HepG2 (cell line): Measurements from ENCODE around the gene CNTNAP1. TPM values are rescaled to one million over a fixed set of nuclear protein-coding genes. Genes with fewer than 3 reads are reported as not detected.
A peak's percentile ranks its signal among the peaks of the same experiment; 100 is the strongest.

Source experiments
- AHDC1 ChIP-seq: sonication (generic); formaldehyde crosslinking; IDR thresholded peaks from 2 replicates; pipeline ENCODE4 v1.5.1; 2020; ENCODE audit warnings: mild to moderate bottlenecking, missing genetic modification reagents, borderline replicate concordance
- ARNT2 ChIP-seq: sonication (generic); formaldehyde crosslinking; IDR thresholded peaks from 2 replicates; pipeline ENCODE4 v1.8.0; 2022; ENCODE audit warnings: mild to moderate bottlenecking, low read depth, missing genetic modification reagents, moderate library complexity
- CCDC6 ChIP-seq: sonication (generic); formaldehyde crosslinking; IDR thresholded peaks from 2 replicates; pipeline ENCODE4 v1.8.1; 2022; ENCODE audit warnings: mild to moderate bottlenecking, missing genetic modification reagents, moderate library complexity
- DNMT1 ChIP-seq: sonication (generic); formaldehyde crosslinking; IDR thresholded peaks from 2 replicates; pipeline ENCODE4 v1.5.1; 2020; ENCODE audit warnings: mild to moderate bottlenecking, missing genetic modification reagents
- MTA3 ChIP-seq: sonication (generic); formaldehyde crosslinking; IDR thresholded peaks from 2 replicates; pipeline ENCODE4 v1.4.0; 2020; ENCODE audit warnings: missing genetic modification reagents
- PATZ1 ChIP-seq: sonication (generic); formaldehyde crosslinking; IDR thresholded peaks from 2 replicates; pipeline ENCODE4 v1.4.0; 2020; ENCODE audit warnings: missing genetic modification reagents
- SIN3B ChIP-seq: fragments of 150-350 bp; IDR thresholded peaks from 2 replicates; pipeline ENCODE4 v1.6.1; 2014; ENCODE audit warnings: low read length
- TCF12 ChIP-seq, 2 experiments: fragments of 450-650 bp in 1 of 2; sonication (generic) in 1 of 2; formaldehyde crosslinking in 1 of 2; IDR thresholded peaks; 2 replicates each; pipeline versions ENCODE4 v1.6.1 to v1.8.0; 2017 to 2022; ENCODE audit warnings: antibody characterized with exemption in 1 of 2, mild to moderate bottlenecking in 1 of 2, missing genetic modification reagents in 1 of 2, moderate library complexity in 1 of 2
- ZBTB2 ChIP-seq: sonication (generic); formaldehyde crosslinking; IDR thresholded peaks from 2 replicates; pipeline ENCODE4 v1.8.0; 2022; ENCODE audit warnings: low read depth, missing genetic modification reagents
- ZNF274 ChIP-seq: sonication (generic); formaldehyde crosslinking; IDR thresholded peaks from 2 replicates; pipeline ENCODE4 v1.5.1; 2020; ENCODE audit warnings: mild to moderate bottlenecking, missing genetic modification reagents
- ZNF281 ChIP-seq: sonication (generic); formaldehyde crosslinking; IDR thresholded peaks from 2 replicates; pipeline ENCODE4 v1.4.0; 2020; ENCODE audit warnings: missing genetic modification reagents, borderline replicate concordance
- ZNF800 ChIP-seq: sonication (generic); formaldehyde crosslinking; IDR thresholded peaks from 2 replicates; pipeline ENCODE4 v1.4.0; 2020; ENCODE audit warnings: missing genetic modification reagents
- polyA plus RNA-seq, 8 experiments: library from polyadenylated mRNA; depleted of rRNA in 3 of 8; stranded (reverse) in 7 of 8; unstranded in 1 of 8; fragments of >200 nt; fragmentation: Illumina TruSeq in 4 of 8; extraction: Trizol in 4 of 8; gene quantifications; 2 replicates each; pipeline versions ENCODE4 v1.2.1 to v1.2.3, GENCODE V29; 2011 to 2016; ENCODE audit warnings: low read depth in 4 of 8, missing spikeins in 1 of 8, mixed read lengths in 1 of 8; ENCODE audit not compliant: insufficient read depth in 1 of 8
- total RNA-seq, 5 experiments: library from RNA; depleted of rRNA; stranded (reverse); fragments of >200 nt; fragmentation: Illumina TruSeq; extraction: Trizol; gene quantifications; 2 replicates each; pipeline ENCODE4 v1.2.3, GENCODE V29; 2016; ENCODE audit warnings: low read depth in 1 of 5

Gene CNTNAP1
- total and polyA plus RNA-seq, 2 of the 13 experiments (the other 11 are each of a cell fraction or from before 2014, with no cell fraction given): 4.5 to 7.7 TPM

- peak; percentile 29; the same call in 1 of the 2 replicates for TF ChIP-seq ZBTB2 (CRISPR knock-in tag)
- TF ChIP-seq ARNT2 (CRISPR knock-in tag): no peak
- TF ChIP-seq SIN3B: no peak
- TF ChIP-seq CCDC6 (CRISPR knock-in tag): no peak
- TF ChIP-seq PATZ1 (CRISPR knock-in tag): peak; percentile 66
- no peak for TF ChIP-seq AHDC1 (CRISPR knock-in tag)
- no peak for TF ChIP-seq MTA3 (CRISPR knock-in tag)
- TF ChIP-seq ZNF274 (CRISPR knock-in tag): no peak
- TF ChIP-seq TCF12 (IDR thresholded peaks at IDR 0.05): no peak
- no peak for TF ChIP-seq TCF12 (CRISPR knock-in tag; IDR thresholded peaks at IDR 0.05)
- no peak for TF ChIP-seq ZNF800 (CRISPR knock-in tag)
- no peak for TF ChIP-seq DNMT1 (CRISPR knock-in tag)
- peak; percentile 67 for TF ChIP-seq ZNF281 (CRISPR knock-in tag)
Measured at GRCh38 chr17:42678951-42679491, 3.3 kb upstream of the CNTNAP1 start (continued).
